IMR-90 (cell line): ENCODE data around the gene DPEP3. TPM values are rescaled to one million over a fixed set of nuclear protein-coding genes. Genes with fewer than 3 reads are reported as not detected.

Experiments used
- ATAC-seq: fragments of 200-7000 bp; cut with Tn5 transposase; 2 replicates; pipeline ENCODE4 v1.9.1; 2020; ENCODE audit warnings: low read depth, mild to moderate bottlenecking, moderate library complexity
- BruUV-seq: library from RNA; stranded (reverse); fragments of 400-500 nt; replicated peaks from 2 replicates; lab custom pipeline; 2021; lab: Mats Ljungman, UMichigan
- CTCF ChIA-PET: fragments of 300-600 bp; formaldehyde crosslinking; extraction: SDS; loops from one replicate; lab custom pipeline; 2021; ENCODE audit warnings: antibody characterized with exemption; lab: Yijun Ruan, JAX
- POLR2A ChIA-PET: fragments of 300-600 bp; sonication (Branson Sonifier 250); formaldehyde crosslinking; loops from one replicate; lab custom pipeline; 2022; ENCODE audit warnings: antibody characterized with exemption; ENCODE audit not compliant: unreplicated experiment; lab: Charles Lee
- DNase-seq: peaks from one replicate; pipeline ENCODE4 v3.0.0; 2013
- H2AFZ ChIP-seq: replicated peaks from 2 replicates; pipeline ENCODE3; 2013; ENCODE audit warnings: low read length, mild to moderate bottlenecking; ENCODE audit not compliant: poor library complexity
- H2AK5ac ChIP-seq: 2 replicates; pipeline ENCODE4 v1.6.1; 2013; ENCODE audit warnings: low read depth, low read length, inconsistent platforms
- H2AK9ac ChIP-seq: replicated peaks from 2 replicates; pipeline ENCODE3; 2013; ENCODE audit warnings: mild to moderate bottlenecking, low read depth, low read length, moderate library complexity; ENCODE audit not compliant: poor library complexity
- H2BK120ac ChIP-seq: 2 replicates; pipeline ENCODE4 v1.6.1; 2013; ENCODE audit warnings: low read depth, low read length, inconsistent platforms
- H2BK15ac ChIP-seq: 3 replicates; pipeline ENCODE4 v1.6.1; 2013; ENCODE audit warnings: low read depth, low read length, inconsistent platforms
- H2BK20ac ChIP-seq: 2 replicates; pipeline ENCODE4 v1.6.1; 2013; ENCODE audit warnings: low read depth, mild to moderate bottlenecking, inconsistent platforms, low read length, moderate library complexity
- H2BK5ac ChIP-seq: 2 replicates; pipeline ENCODE4 v1.6.1; 2013; ENCODE audit warnings: mild to moderate bottlenecking, low read depth, low read length, inconsistent platforms; ENCODE audit not compliant: poor library complexity, severe bottlenecking
- H3K14ac ChIP-seq: replicated peaks from 2 replicates; pipeline ENCODE4 v1.6.1; 2013; ENCODE audit warnings: low read depth, low read length, inconsistent platforms
- H3K18ac ChIP-seq: 2 replicates; pipeline ENCODE4 v1.6.1; 2013; ENCODE audit warnings: low read depth, low read length, control low read depth
- H3K23ac ChIP-seq: 2 replicates; pipeline ENCODE4 v1.6.1; 2013; ENCODE audit warnings: low read depth, low read length, inconsistent platforms
- H3K27ac ChIP-seq: 2 replicates; pipeline ENCODE4 v1.5.1; 2013; ENCODE audit warnings: mild to moderate bottlenecking, control low read depth, low read length; ENCODE audit not compliant: insufficient read depth
- H3K27me3 ChIP-seq: 2 replicates; pipeline ENCODE4 v1.6.1; 2013; ENCODE audit warnings: low read length; ENCODE audit not compliant: control insufficient read depth, insufficient read depth
- H3K36me3 ChIP-seq: 2 replicates; pipeline ENCODE4 v1.6.1; 2013; ENCODE audit warnings: low read length, mixed read lengths; ENCODE audit not compliant: control insufficient read depth, insufficient read depth
- H3K4ac ChIP-seq: 2 replicates; pipeline ENCODE4 v1.6.1; 2013; ENCODE audit warnings: low read depth, low read length, inconsistent platforms
- H3K4me1 ChIP-seq: 2 replicates; pipeline ENCODE4 v1.6.1; 2013; ENCODE audit warnings: low read length, mixed read lengths; ENCODE audit not compliant: control insufficient read depth, insufficient read depth
- H3K4me2 ChIP-seq: 2 replicates; pipeline ENCODE4 v1.6.1; 2013; ENCODE audit warnings: low read depth, mild to moderate bottlenecking, control low read depth, low read length, moderate library complexity
- H3K4me3 ChIP-seq: 2 replicates; pipeline ENCODE4 v1.5.1; 2013; ENCODE audit warnings: low read depth, mild to moderate bottlenecking, control low read depth, low read length, moderate library complexity; ENCODE audit not compliant: insufficient read depth
- H3K56ac ChIP-seq: 2 replicates; pipeline ENCODE4 v1.6.1; 2013; ENCODE audit warnings: low read length, inconsistent platforms; ENCODE audit not compliant: insufficient read depth; ENCODE audit errors: extremely low read depth
- H3K79me1 ChIP-seq, 2 experiments: 2 replicates each; pipeline ENCODE4 v1.6.1; 2013; ENCODE audit warnings: low read length in 2 of 2, inconsistent platforms in 1 of 2, low read depth in 1 of 2
- H3K9ac ChIP-seq: 2 replicates; pipeline ENCODE4 v1.6.1; 2013; ENCODE audit warnings: low read depth, low read length, control low read depth
- H3K9me1 ChIP-seq: 2 replicates; pipeline ENCODE4 v1.6.1; 2013; ENCODE audit warnings: low read length, inconsistent platforms; ENCODE audit not compliant: insufficient read depth
- H3K9me3 ChIP-seq: 2 replicates; pipeline ENCODE4 v1.6.1; 2013; ENCODE audit warnings: low read length; ENCODE audit not compliant: control insufficient read depth, insufficient read depth
- H4K20me1 ChIP-seq: 2 replicates; pipeline ENCODE4 v1.6.1; 2013; ENCODE audit warnings: low read length, inconsistent platforms; ENCODE audit not compliant: insufficient read depth
- H4K5ac ChIP-seq: 2 replicates; pipeline ENCODE4 v1.6.1; 2013; ENCODE audit warnings: mild to moderate bottlenecking, low read depth, low read length, control low read depth
- H4K8ac ChIP-seq, 2 experiments: 2 replicates each; pipeline ENCODE4 v1.6.1; 2013; ENCODE audit warnings: low read depth in 2 of 2, low read length in 2 of 2, control low read depth in 1 of 2, inconsistent platforms in 1 of 2
- H4K91ac ChIP-seq: 2 replicates; pipeline ENCODE4 v1.6.1; 2013; ENCODE audit warnings: low read depth, low read length, inconsistent platforms; ENCODE audit not compliant: insufficient read depth
- BHLHE40 ChIP-seq: fragments of 150-350 bp; IDR thresholded peaks from 2 replicates; pipeline ENCODE4 v1.6.1; 2016; ENCODE audit warnings: mild to moderate bottlenecking, low read depth, low read length
- FOS ChIP-seq: fragments of 150-350 bp; IDR thresholded peaks from 2 replicates; pipeline ENCODE4 v1.6.1; 2016; ENCODE audit warnings: low read depth, low read length
- MAFK ChIP-seq: IDR thresholded peaks from 2 replicates; pipeline ENCODE4 v1.6.1; 2012; ENCODE audit warnings: low read depth, low read length, improper control_type of control experiment
- NFE2L2 ChIP-seq: fragments of 150-350 bp; IDR thresholded peaks from 2 replicates; pipeline ENCODE4 v1.6.1; 2016; ENCODE audit warnings: low read depth, mild to moderate bottlenecking, low read length
- RAD21 ChIP-seq: IDR thresholded peaks from 2 replicates; pipeline ENCODE4 v1.6.1; 2012; ENCODE audit warnings: low read length, improper control_type of control experiment
- RCOR1 ChIP-seq: IDR thresholded peaks from 2 replicates; pipeline ENCODE4 v1.6.1; 2012; ENCODE audit warnings: mild to moderate bottlenecking, low read length, improper control_type of control experiment; ENCODE audit not compliant: insufficient replicate concordance
- RFX5 ChIP-seq: IDR thresholded peaks from 2 replicates; pipeline ENCODE4 v1.8.0; 2012; ENCODE audit warnings: low read depth, mild to moderate bottlenecking, low read length, moderate library complexity
- SMC3 ChIP-seq: fragments of 150-350 bp; IDR thresholded peaks from 2 replicates; pipeline ENCODE4 v1.6.1; 2016; ENCODE audit warnings: low read depth, mild to moderate bottlenecking, antibody characterized with exemption, low read length, moderate library complexity
- USF2 ChIP-seq: fragments of 150-350 bp; IDR thresholded peaks from 2 replicates; pipeline ENCODE4 v1.6.1; 2017; ENCODE audit warnings: mild to moderate bottlenecking, antibody characterized with exemption, low read length, low read depth
- WGBS, 2 experiments: methylation state at CpG; one replicate each; pipeline versions ENCODE4 v1.1.5 to v1.1.7; 2013; ENCODE audit warnings: missing lambda C conversion rate in 2 of 2; ENCODE audit not compliant: insufficient read length in 1 of 2; ENCODE audit errors: extremely low coverage in 2 of 2; 5-methylcytosine and 5-hydroxymethylcytosine counted together
- dilution Hi-C: fragments of 300-500 bp; cut with HindIII; formaldehyde crosslinking; loops from one replicate; pipeline ENCODE4 v1.14.3; 2018; ENCODE audit warnings: low sequenced_read_pairs; ENCODE audit not compliant: unreplicated experiment
- in situ Hi-C: fragments of 300-500 bp; cut with MboI; formaldehyde crosslinking; loops from 3 replicates; pipeline ENCODE4 v1.14.3; 2019; ENCODE audit warnings: low sequenced_read_pairs, inconsistent platforms, mixed read lengths
- intact Hi-C: fragments of 100-400 bp; cut with micrococcal nuclease; formaldehyde crosslinking; loops from 2 replicates; pipeline ENCODE4 v1.10.0; 2022
- polyA plus RNA-seq, 3 experiments: library from polyadenylated mRNA; depleted of rRNA; stranded (reverse); fragments of >200 nt; gene quantifications; 2 replicates each; pipeline ENCODE4 v1.2.3, GENCODE V29; 2012; ENCODE audit warnings: low replicate concordance in 1 of 3
- total RNA-seq: library from RNA; depleted of rRNA; stranded (reverse); fragments of >200 nt; gene quantifications from 2 replicates; pipeline ENCODE4 v1.2.3, GENCODE V29; 2012

DPEP3 gene
- total and polyA plus RNA-seq, 2 of the 4 experiments (the other 2 are of a cell fraction), result not detected

- no peak overlapping the region for H3K14ac ChIP-seq
- POLR2A ChIA-PET, result no interaction called here
- H3K27me3 ChIP-seq, result no peaks in the 10 kb centered on the region
- no peak overlapping the region for H3K9ac ChIP-seq
- H3K18ac ChIP-seq, result no peak overlapping the region
- H2BK20ac ChIP-seq, result no peak overlapping the region
- H2AK9ac ChIP-seq, result no peak overlapping the region
- peaks cover 14% of the 10 kb centered on the region for H3K9me1 ChIP-seq
- intact Hi-C loops, result no loop called here
- H4K5ac ChIP-seq, result no peak overlapping the region
- no peak overlapping the region for H2AK5ac ChIP-seq
- H3K4me2 ChIP-seq, result no peak overlapping the region
- ATAC-seq (no peak), DNase-seq (peak; percentile 54)
- no peak overlapping the region for H2AFZ ChIP-seq
- no peak overlapping the region for H2BK120ac ChIP-seq
- peaks cover 5% of the 10 kb centered on the region for H3K4me1 ChIP-seq
- no peak overlapping the region for H2BK15ac ChIP-seq
- no TSS peak for BruUV-seq
- H4K20me1 ChIP-seq, result no peaks in the 10 kb centered on the region
- no peak overlapping the region for H3K27ac ChIP-seq
- no peaks in the 10 kb centered on the region for H3K9me3 ChIP-seq
- dilution Hi-C loops, result no loop called here
- CTCF ChIA-PET, result interaction anchor here (1.1 kb wide), 1 partner anchor 13 kb away, joined by 3 read pairs; no protein-coding TSS in a partner anchor
- H3K79me1 ChIP-seq, result no peaks in the 10 kb centered on the region
- H3K56ac ChIP-seq, result no peak overlapping the region
- H3K4ac ChIP-seq, result no peak overlapping the region
- no peak overlapping the region for H4K91ac ChIP-seq
- in situ Hi-C loops, result no loop called here
- TF ChIP-seq NFE2L2 (no peak), RAD21 (no peak), SMC3 (no peak), RCOR1 (no peak), BHLHE40 (no peak), USF2 (no peak), RFX5 (no peak), FOS (no peak), MAFK (no peak)
- WGBS, 2 experiments, result no CpG with 5 or more reads among the region's 4 CpGs
- H4K8ac ChIP-seq, result no peak overlapping the region
- H3K23ac ChIP-seq, result no peak overlapping the region
- H3K4me3 ChIP-seq, result no peak overlapping the region
- no peak overlapping the region for H2BK5ac ChIP-seq
- no peaks in the 10 kb centered on the region for H3K36me3 ChIP-seq
Observed at GRCh38 chr16:68003031-68003430, 22.7 kb upstream of the DPEP3 start.
